ENCODE results near the gene PDE4D. TPM values are rescaled to one million over a fixed set of nuclear protein-coding genes. Genes with fewer than 3 reads are reported as not detected.

Gene PDE4D
- total RNA-seq, 1 donor from 2014 or later = 47.7 TPM

DNA sequence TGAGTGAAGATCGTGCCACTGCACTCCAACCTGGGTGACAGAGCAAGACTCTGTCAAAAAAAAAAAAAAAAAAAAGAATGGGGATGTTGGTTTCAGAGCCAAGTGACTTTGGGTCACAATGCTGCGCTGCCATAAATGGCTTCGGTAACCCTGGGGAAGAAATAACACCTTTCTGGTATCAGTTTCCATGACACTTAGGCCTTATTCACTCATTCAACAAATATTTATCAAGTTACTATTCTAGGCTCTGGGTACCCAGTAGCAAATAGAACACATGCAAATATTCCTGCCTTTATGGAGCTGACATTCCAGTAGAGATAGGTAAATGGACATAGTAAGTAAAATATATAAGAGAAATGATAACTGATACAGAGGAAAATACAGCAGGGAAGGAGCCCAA is 454.2 kb downstream of the PDE4D start:
- Mint-ChIP-seq H3K36me3 (ENCODE audit: low read depth) (no peaks in the 10 kb centered on the region), H3K27ac (no peak overlapping the region), H3K4me3 (no peak overlapping the region), H3K27me3 (peaks cover 8% of the 10 kb centered on the region), H3K9me3 (no peaks in the 10 kb centered on the region), H3K4me1 (no peaks in the 10 kb centered on the region)
- DNase-seq = no peak
- intact Hi-C loops (cut with micrococcal nuclease) = no loop called here

DNA sequence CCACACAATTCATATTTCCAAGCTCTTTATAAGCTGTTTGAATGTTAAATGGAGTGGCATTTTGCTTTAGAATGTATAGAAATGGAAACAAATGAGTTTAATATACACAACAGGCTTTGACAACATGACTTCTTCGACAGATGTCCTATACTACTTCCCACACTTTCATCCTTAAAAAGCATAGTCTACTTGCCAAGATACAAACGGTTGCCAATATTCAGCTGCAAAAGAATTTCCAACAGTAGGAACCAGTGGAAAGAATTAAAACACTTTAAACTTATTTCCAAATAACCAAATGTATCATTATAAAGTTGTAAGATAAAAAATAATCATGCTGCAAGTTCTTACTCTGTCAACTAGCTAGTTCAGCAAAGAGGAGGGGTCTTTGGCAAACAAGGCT is 456.4 kb downstream of the PDE4D start:
- Mint-ChIP-seq H3K27ac (no peak overlapping the region), H3K4me3 (no peak overlapping the region), H3K4me1 (no peaks in the 10 kb centered on the region), H3K9me3 (no peaks in the 10 kb centered on the region), H3K27me3 (peaks cover 8% of the 10 kb centered on the region), H3K36me3 (ENCODE audit: low read depth) (no peaks in the 10 kb centered on the region)
- intact Hi-C loops (cut with micrococcal nuclease) = no loop called here
- DNase-seq = no peak

DNA sequence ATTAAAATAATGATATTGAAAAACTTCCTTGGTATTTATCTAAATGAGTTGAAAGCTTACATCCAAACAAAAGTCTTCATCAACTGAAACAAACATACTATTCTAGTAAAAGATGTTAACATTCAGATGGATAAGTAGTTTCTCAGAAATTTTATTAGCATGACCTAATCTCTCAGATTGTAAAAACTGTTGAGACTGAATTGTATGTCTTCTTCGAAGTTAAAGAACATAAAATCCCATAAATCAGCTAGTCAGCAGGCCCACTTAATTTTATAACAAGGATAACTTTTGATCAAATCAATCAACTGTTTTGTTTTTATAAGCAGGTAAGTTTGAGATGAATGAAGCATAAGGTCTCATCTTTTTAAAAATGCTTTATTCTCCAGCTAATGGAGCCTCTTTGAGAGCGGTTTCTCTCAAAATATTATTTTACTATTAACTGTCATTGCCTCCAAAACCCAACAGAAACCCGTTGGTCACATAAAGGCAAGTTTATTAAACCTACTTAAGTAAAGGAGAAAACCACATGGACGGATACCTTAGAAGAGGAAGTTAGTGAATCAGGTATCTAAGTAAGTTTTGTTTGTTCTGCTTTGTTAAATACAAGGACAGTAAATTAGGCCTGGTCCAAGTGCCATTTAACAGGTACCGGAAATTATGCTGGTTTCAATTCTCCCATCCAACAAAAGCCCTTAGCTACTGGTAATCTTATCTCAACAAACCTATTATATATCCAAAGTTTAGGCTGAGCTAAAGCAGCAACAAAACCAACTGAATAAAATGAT is 457.0 kb downstream of the PDE4D start:
- H3K27ac Mint-ChIP-seq = no peak overlapping the region
- no peaks in the 10 kb centered on the region for H3K9me3 Mint-ChIP-seq
- no peaks in the 10 kb centered on the region for H3K36me3 Mint-ChIP-seq (ENCODE audit: low read depth)
- DNase-seq = no peak
- no peaks in the 10 kb centered on the region for H3K4me1 Mint-ChIP-seq
- no peak overlapping the region for H3K4me3 Mint-ChIP-seq
- H3K27me3 Mint-ChIP-seq = peaks cover 8% of the 10 kb centered on the region
- intact Hi-C loops (cut with micrococcal nuclease) = no loop called here

DNA sequence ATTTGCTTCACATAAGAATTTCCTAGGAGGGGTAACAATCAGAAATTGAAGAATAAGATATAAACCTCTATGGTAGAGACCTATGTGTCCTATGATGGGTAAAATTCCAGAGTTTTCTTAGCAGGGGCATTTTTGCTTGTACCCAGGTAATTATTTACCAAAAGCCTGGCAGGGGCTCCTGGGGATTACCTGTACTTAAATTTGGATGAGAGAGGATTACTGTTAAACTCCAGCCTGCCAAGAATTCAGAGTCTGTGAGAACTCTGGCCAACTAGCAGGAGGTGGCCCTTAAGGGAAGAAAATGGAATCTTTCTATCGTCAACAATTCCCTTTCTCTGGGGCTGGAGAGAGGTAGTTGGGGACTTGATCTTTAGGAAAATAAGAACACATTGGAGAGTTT is 460.4 kb downstream of the PDE4D start:
- Mint-ChIP-seq H3K4me3 (no peak overlapping the region), H3K36me3 (ENCODE audit: low read depth) (no peaks in the 10 kb centered on the region), H3K27me3 (peaks cover 9% of the 10 kb centered on the region), H3K4me1 (no peaks in the 10 kb centered on the region), H3K27ac (no peak overlapping the region), H3K9me3 (no peaks in the 10 kb centered on the region)
- no peak for DNase-seq
- intact Hi-C loops (cut with micrococcal nuclease) = no loop called here

DNA sequence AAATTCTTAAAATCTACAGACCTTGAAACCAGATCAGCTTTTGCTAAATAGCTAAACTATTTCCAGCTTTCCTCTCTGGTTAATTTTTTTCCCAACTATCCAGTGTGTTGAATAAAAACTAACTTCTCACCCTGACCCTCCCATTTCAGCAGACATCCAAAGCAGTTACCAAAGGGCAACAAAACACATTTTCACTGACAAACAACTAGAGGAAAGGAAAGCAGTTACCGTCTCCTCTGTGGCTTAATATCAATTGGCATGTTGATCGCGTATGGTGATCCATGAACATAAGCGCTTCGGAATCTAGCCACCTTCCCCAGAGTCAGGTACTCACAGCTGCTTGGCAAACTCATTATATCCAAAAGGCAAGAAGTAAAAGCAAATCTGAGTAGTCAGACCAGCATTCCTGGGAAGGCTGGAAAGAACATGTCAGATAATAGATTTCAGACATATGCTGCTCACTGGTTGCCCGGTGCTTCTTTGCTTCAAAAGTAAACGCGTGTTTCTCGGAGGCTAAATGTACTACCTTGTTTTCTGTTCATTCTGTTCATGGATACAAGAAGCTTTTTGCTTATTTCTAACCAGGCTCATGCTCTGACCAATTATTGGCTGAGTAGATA is 463.4 kb downstream of the PDE4D start:
- H3K4me3 Mint-ChIP-seq = no peak overlapping the region
- H3K27me3 Mint-ChIP-seq = peaks cover 5% of the 10 kb centered on the region
- H3K9me3 Mint-ChIP-seq = no peaks in the 10 kb centered on the region
- H3K4me1 Mint-ChIP-seq = no peaks in the 10 kb centered on the region
- DNase-seq = no peak
- no peaks in the 10 kb centered on the region for H3K36me3 Mint-ChIP-seq (ENCODE audit: low read depth)
- intact Hi-C loops (cut with micrococcal nuclease) = no loop called here
- no peak overlapping the region for H3K27ac Mint-ChIP-seq

DNA sequence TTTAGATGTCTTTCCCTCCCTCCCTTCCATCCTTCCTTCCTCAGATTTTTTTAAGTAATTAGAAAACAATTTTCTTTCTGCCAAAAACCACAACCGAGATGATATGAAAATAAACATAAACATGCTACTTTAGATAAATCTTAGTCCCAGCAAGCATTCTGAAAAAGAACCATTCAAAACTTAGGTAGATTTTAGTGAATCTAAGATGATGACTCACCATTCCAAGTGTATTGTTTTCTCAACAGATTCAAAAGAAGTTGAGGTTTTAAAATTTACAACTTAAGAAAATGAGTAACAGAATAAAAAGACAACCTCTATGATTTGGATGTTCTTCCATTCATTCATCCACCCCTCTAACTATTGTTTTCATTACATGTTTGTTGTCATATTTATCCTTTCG is 465.1 kb downstream of the PDE4D start:
- Mint-ChIP-seq H3K27me3 (peaks cover 3% of the 10 kb centered on the region), H3K9me3 (no peaks in the 10 kb centered on the region), H3K36me3 (ENCODE audit: low read depth) (no peaks in the 10 kb centered on the region), H3K4me1 (no peaks in the 10 kb centered on the region), H3K4me3 (no peak overlapping the region), H3K27ac (no peak overlapping the region)
- intact Hi-C loops (cut with micrococcal nuclease) = no loop called here
- DNase-seq = no peak

DNA sequence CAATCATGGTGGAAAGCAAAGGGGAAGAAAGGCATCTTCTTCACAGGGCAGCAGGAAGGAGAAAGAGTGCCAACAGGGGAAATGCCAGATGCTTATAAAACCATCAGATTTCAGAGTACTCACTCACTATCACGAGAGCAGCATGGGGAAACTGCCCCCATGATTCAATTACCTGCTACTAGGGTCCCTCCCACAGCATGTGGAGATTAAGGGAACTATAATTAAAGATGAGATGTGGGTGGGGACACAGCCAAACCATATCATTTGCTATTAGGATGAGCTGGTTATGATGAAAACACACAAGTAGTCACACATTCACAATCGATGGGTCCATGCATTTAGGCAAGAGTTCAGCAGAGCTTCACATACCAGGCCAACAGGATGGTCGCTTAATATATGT is 469.0 kb downstream of the PDE4D start:
- no peaks in the 10 kb centered on the region for H3K4me1 Mint-ChIP-seq
- intact Hi-C loops (cut with micrococcal nuclease) = no loop called here
- H3K27me3 Mint-ChIP-seq = no peaks in the 10 kb centered on the region
- no peak overlapping the region for H3K4me3 Mint-ChIP-seq
- H3K27ac Mint-ChIP-seq = no peak overlapping the region
- no peaks in the 10 kb centered on the region for H3K36me3 Mint-ChIP-seq (ENCODE audit: low read depth)
- H3K9me3 Mint-ChIP-seq = no peaks in the 10 kb centered on the region
- DNase-seq = no peak

DNA sequence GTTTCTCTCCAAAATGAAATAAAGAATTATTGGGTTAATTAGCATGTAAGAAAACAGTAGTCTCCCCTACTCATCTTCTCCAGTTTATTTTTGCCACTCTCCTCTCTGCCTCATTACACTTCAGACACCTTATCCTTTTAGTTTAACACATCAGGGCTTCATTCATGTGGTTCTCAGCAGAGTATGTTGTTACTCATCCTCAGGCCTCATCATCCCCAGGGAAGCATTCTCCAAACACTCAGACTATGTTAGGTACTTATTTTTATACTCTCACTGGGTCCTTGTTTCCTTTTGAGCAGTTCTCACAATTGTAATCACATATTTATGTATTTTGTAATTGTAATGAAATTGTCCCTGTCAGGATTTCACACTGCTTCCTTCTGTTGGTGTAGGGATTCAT is 470.5 kb downstream of the PDE4D start:
- H3K27me3 Mint-ChIP-seq = peaks cover 2% of the 10 kb centered on the region
- H3K27ac Mint-ChIP-seq = no peak overlapping the region
- H3K4me3 Mint-ChIP-seq = no peak overlapping the region
- no peaks in the 10 kb centered on the region for H3K4me1 Mint-ChIP-seq
- H3K9me3 Mint-ChIP-seq = no peaks in the 10 kb centered on the region
- no peaks in the 10 kb centered on the region for H3K36me3 Mint-ChIP-seq (ENCODE audit: low read depth)
- no peak for DNase-seq
- intact Hi-C loops (cut with micrococcal nuclease) = no loop called here

DNA sequence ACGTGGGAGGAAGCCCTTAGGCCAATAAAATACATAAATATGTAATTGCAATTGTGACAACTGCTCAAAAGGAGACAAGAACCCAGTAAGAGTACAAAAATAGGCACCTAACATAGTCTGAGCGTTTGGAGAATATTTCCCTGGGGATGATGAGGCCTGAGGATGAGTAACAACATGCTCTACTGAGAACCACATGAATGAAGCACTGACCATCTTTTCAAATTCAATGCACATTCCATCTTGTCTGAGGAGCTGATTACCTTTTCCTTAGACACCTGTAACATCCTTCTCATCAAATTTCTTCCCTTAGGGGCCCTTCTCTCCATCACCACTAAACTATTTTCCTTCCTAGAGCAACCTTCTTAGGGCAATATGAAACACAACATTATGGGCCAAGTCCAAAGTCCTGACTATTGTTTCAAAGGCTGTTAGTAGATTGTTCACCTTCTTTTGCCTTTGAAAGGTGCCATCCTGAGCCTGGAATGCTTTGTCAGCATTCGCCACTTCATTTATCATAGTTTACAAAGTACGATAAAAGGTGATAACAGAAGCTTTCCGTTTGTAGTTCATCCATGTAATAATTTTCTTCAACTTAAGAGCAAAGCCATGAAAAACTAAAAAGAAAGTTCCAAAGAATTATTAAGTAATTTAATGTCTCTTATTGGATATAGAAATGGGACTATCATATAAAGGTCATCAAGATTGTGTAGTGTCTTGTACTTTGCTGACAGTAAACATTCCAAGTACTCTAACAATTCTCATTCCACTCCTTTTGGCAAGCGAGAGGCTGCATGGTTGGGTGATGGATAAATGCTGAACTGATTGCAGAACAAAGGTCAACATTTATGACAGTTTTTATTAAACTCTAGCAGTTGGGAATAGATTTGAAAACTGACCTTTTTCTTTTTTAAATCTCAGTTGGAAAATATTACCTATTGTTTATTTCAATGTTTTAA is 471.3 kb downstream of the PDE4D start:
- intact Hi-C loops (cut with micrococcal nuclease) = no loop called here
- no peak overlapping the region for H3K4me3 Mint-ChIP-seq
- H3K9me3 Mint-ChIP-seq = no peaks in the 10 kb centered on the region
- no peak overlapping the region for H3K27ac Mint-ChIP-seq
- peaks cover 2% of the 10 kb centered on the region for H3K27me3 Mint-ChIP-seq
- no peaks in the 10 kb centered on the region for H3K4me1 Mint-ChIP-seq
- no peak for DNase-seq
- no peaks in the 10 kb centered on the region for H3K36me3 Mint-ChIP-seq (ENCODE audit: low read depth)

DNA sequence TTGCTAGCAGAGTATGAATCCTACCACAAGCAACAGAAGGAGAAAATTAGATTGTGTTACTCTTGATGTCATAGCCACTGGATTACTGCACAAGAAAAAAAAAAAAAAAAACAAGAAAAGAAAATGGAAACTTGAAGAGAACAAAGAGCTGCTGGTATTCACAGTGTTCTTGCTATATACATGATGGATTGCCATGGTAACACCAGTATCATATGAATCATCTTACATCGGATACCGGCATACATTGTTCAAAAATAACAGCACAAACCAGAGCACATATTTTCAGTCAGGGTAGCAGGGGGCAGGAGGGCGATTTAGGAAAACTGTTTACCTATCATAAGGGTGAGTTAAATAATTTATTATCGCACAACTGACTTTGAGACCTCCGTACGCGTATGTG is 472.9 kb downstream of the PDE4D start:
- Mint-ChIP-seq H3K27ac (no peak overlapping the region), H3K4me3 (no peak overlapping the region), H3K27me3 (peaks cover 2% of the 10 kb centered on the region), H3K4me1 (no peaks in the 10 kb centered on the region), H3K9me3 (no peaks in the 10 kb centered on the region), H3K36me3 (ENCODE audit: low read depth) (no peaks in the 10 kb centered on the region)
- intact Hi-C loops (cut with micrococcal nuclease) = no loop called here
- DNase-seq = no peak

DNA sequence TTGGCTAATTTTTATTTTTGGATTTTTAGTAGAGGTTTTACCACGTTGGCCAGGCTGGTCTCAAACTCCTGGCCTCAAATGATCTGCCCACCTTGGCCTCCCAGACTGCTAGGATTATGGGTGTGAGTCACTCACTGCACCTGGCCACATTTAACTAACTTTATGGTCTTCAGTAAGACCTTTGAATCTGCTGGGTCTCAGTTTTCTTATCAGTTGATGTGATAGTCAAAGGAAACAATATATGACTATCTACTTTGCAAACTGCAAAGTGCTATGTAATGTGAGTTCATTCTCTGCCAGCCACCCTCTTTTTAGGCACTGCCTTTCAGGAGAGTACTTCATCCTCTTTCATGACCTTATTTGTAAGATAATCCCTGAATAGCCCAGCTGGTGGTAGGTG is 474.7 kb downstream of the PDE4D start:
- no peak overlapping the region for H3K4me3 Mint-ChIP-seq
- intact Hi-C loops (cut with micrococcal nuclease) = no loop called here

DNA sequence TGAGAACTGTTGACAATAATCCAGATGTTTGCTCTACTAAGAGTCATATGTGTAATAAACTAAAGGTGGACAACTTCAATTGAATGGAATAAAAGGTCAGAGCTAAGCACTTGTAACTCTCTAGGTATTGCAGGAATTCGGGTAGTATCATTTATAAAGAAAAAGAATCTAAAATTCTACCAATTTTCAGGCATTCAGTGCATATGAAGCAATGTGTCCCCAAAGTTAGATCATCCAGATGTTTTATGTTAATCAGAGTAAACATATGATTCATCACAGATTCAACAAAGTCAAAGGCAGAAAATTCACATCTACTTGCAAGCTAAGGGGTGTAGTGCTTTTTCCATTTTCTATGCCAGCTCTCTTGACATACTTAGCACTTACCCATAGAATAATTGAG is 477.1 kb downstream of the PDE4D start:
- Mint-ChIP-seq H3K9me3 (no peaks in the 10 kb centered on the region), H3K4me1 (no peaks in the 10 kb centered on the region), H3K4me3 (no peak overlapping the region), H3K27ac (no peak overlapping the region), H3K36me3 (ENCODE audit: low read depth) (no peaks in the 10 kb centered on the region), H3K27me3 (peaks cover 7% of the 10 kb centered on the region)
- DNase-seq = no peak
- intact Hi-C loops (cut with micrococcal nuclease) = no loop called here

More for the DNA sequence above, 474.7 kb downstream of the PDE4D start:
- Mint-ChIP-seq H3K9me3 (no peaks in the 10 kb centered on the region), H3K27me3 (peaks cover 7% of the 10 kb centered on the region), H3K27ac (no peak overlapping the region), H3K4me1 (no peaks in the 10 kb centered on the region), H3K36me3 (ENCODE audit: low read depth) (no peaks in the 10 kb centered on the region)
- no peak for DNase-seq

DNA sequence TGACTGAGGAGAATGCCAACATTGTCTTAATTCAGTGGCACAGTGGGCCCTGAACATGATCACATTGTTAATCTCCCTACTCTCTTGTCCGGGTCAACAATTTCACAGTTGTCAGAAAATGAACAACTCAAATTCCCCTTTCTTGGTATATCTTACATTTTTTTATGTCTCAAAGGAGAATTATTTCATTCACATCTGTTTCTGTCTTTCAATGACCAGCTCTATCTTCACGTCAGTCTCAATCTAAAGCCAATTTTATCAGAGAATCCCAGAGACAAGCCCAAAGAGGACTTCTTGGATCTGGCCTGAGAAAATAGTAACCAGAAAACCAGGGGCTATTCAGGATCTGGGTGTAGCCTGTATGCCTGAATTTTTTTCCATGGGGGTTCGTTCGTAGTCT is 477.5 kb downstream of the PDE4D start:
- Mint-ChIP-seq H3K27me3 (peaks cover 7% of the 10 kb centered on the region), H3K4me3 (no peak overlapping the region), H3K27ac (no peak overlapping the region), H3K9me3 (no peaks in the 10 kb centered on the region), H3K36me3 (ENCODE audit: low read depth) (no peaks in the 10 kb centered on the region), H3K4me1 (no peaks in the 10 kb centered on the region)
- DNase-seq = no peak
- intact Hi-C loops (cut with micrococcal nuclease) = no loop called here

DNA sequence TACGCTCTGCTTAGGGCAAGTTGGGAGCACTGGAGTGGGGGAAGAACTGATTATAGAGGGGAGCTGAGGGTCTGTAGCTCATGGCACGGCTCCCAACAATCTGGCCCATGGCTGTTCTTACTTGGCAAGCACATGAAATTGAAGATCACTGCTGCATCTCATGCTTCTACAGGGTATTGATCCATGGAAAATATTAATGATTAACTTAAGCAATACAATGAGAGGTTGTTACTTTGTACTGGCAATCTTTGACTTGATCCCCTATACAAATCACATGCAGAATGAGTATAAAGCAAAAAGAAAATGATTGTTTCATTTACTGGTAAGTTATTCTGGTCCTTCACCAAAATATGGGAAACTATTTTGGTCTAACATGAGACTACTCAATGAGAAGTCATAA is 481.1 kb downstream of the PDE4D start:
- Mint-ChIP-seq H3K4me1 (no peaks in the 10 kb centered on the region), H3K36me3 (ENCODE audit: low read depth) (no peaks in the 10 kb centered on the region)

More for the DNA sequence above, 481.1 kb downstream of the PDE4D start:
- Mint-ChIP-seq H3K9me3 (no peaks in the 10 kb centered on the region), H3K27me3 (peaks cover 5% of the 10 kb centered on the region), H3K27ac (no peak overlapping the region), H3K4me3 (no peak overlapping the region)
- intact Hi-C loops (cut with micrococcal nuclease) = no loop called here
- DNase-seq = no peak

Data from activated CD4-positive, alpha-beta T cell treated with anti-CD3 and anti-CD28 coated beads, Interleukin-2, amount 10 ng/mL, durations not matched to agents 24 days and 14 days (primary cell).